ENCODE data around the gene HNRNPA0.
"Not testable (repeated sequence)": the region's sequence is repeated elsewhere in the genome, so short reads cannot be mapped to it uniquely, and the experiment has no call there.

HNRNPA0 gene

DNA sequence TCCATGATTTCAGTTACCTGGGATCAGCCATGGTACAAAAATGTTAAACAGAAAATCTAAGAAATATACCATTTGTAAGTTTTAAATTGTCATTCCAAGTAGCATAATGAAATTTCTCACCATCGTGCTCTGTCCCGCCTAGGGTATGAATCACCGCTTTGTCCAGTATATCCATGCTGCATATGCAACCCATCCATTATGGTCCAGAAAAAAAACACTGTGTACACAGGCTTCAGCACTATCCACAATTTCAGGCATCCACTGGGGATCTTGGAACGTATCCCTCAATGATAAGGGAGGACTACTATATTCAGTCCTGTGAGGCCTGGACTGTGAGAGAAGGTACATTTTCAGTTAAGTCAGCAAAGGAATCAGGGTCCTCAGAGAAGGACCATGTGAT, 37.6 kb upstream of the HNRNPA0 start:
- no peak for TF ChIP-seq ZFX (IDR thresholded peaks at IDR 0.05; ENCODE audit: borderline replicate concordance)
- no peak for TF ChIP-seq CTCF (IDR thresholded peaks at IDR 0.05)
- no peak overlapping the region for H3K27ac ChIP-seq

DNA sequence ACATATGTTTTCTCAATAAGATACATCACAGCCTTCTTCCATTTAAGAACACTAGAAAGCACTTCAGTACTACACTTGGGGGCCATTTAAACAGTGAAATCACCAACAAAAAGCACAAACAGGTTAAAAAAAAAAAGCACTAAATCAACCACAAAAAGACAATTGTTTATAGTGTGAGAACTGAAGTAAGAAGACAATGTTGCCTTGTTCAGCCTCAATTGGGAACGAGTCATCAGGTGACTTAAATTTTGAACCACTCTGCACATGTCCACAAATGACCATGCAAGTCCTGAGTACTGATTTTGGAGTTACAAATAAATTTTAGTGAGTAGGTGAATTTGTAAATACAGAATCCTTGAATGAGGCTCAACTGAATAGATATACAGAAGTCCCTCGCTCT, 37.2 kb upstream of the HNRNPA0 start:
- no peak overlapping the region for H3K27ac ChIP-seq
- TF ChIP-seq ZFX (IDR thresholded peaks at IDR 0.05; ENCODE audit: borderline replicate concordance) (no peak), CTCF (IDR thresholded peaks at IDR 0.05) (no peak)

GRCh38 chr5:137788560-137788959, 34.4 kb upstream of the HNRNPA0 start:
- H3K27ac ChIP-seq = not testable (repeated sequence)

DNA sequence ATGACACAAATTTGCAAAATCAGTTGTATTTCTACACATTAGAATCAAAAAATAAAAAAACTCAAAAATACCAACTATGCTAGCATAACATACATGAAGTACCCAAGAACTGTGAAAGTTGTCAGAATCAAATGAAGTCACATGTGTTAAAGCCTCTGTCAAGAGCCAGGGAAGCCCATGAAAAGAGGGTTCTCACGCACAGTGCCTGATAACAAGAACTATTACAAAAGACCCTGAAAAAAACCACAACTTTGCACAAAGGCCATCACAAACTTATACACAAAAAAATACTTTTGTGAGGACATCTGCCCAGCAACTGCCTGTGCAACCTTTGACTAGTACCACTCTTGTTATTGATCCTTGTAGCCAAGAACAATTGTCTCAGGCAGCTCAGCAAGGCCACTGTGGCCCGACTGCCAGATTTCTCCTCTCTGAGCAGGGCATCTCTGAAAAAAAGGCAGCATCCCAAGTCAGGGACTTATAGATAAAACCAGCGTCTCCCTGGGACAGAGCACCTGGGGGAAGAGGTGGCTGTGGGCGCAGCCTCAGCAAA, 28.9 kb upstream of the HNRNPA0 start:
- TF ChIP-seq ZFX (IDR thresholded peaks at IDR 0.05; ENCODE audit: borderline replicate concordance) (no peak), CTCF (IDR thresholded peaks at IDR 0.05) (no peak)
- H3K27ac ChIP-seq = no peak overlapping the region

DNA sequence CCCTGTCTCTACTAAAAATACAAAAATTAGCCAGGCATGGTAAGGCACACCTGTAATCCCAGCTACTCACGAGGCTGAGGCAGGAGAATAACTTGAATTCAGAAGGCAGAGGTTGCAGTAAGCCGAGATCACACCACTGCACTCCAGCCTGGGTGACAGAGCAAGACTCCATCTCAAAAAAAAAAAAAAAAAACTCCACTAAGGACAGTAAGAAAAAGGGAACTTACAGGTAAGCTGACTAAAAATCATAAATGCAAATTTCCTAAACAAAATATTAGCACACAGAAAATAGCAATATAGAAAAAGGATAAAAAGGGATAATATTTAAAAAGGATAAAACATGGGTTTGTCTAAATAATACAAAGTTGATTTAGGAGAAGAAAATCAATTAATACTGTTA, 27.9 kb upstream of the HNRNPA0 start:
- TF ChIP-seq CTCF (IDR thresholded peaks at IDR 0.05) = no peak
- TF ChIP-seq ZFX (IDR thresholded peaks at IDR 0.05; ENCODE audit: borderline replicate concordance) = no peak

DNA sequence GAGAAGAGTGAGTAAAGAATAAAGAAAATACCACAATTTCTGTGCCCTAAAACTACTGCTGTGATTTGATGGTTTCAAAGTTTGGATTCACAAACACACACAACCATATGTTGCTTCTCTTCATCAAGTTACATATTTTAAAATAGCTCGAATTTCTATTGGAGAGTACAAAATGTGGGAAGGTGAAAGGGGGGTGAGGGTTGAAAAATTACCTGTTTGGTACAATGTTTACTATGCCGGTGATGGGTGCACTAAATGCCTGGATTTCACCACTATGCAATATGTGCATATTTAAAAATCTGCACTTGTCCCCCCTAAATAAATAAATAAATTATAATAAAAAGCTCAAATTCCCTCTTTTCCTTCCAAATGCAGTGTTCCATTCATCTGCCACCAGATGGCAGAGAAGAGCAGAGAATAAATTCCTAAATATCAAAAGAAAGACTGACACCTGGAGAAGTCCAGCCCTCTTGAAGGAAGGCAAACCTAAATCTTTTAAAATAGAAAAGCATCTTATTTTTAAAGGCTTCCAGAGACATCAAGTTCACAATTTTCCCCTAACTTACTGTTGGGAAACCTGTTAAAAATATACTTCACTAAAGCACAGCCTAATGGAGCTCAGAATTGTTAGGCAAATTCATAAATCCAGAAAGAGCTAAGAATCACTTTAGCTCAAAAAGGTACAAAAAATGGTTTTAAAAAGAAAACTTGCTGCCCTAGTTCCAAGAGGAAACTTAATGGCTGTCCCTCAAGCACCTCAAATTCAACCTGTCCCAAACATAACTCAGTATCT, 24.8 kb upstream of the HNRNPA0 start:
- TF ChIP-seq CTCF (IDR thresholded peaks at IDR 0.05) (peak; percentile 85), ZFX (IDR thresholded peaks at IDR 0.05; ENCODE audit: borderline replicate concordance) (no peak)
- no peak overlapping the region for H3K27ac ChIP-seq

More for the DNA sequence above, 27.9 kb upstream of the HNRNPA0 start:
- no peak overlapping the region for H3K27ac ChIP-seq

DNA sequence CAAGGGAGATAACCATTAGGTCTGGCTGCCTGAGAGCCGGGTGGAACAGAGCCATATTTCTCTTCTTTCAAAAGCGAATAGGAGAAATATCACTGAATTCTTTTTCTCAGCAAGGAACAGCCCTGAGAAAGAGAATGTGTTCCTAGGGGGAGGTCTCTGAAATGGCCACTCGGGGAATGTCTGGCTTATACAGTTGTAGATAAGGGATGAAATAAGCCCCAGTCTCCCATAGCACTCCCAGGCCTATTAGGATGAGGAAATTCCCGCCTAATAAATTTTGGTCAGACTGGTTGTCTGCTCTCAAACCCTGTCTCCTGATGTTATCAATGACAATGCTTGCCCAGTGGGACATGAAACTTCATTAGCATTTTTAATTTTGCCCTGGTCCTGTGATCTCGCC, 13.8 kb upstream of the HNRNPA0 start:
- H3K27ac ChIP-seq = not testable (repeated sequence)

GRCh38 chr5:137761566-137761965, 7.4 kb upstream of the HNRNPA0 start:
- TF ChIP-seq CTCF (IDR thresholded peaks at IDR 0.05) = no peak
- no peak for TF ChIP-seq ZFX (IDR thresholded peaks at IDR 0.05; ENCODE audit: borderline replicate concordance)
- peak overlapping the region; percentile 28; the same call in 1 of the 2 replicates for H3K27ac ChIP-seq

Measured in 22Rv1 (cell line).